Upper lobe of left lung (tissue), 6 donors: ENCODE results near the gene HECA. TPM values are rescaled to one million over a fixed set of nuclear protein-coding genes. Genes with fewer than 3 reads are reported as not detected.
"Not testable (repeated sequence)": the region's sequence is repeated elsewhere in the genome, so short reads cannot be mapped to it uniquely, and the experiment has no call there.

Experiments
- ATAC-seq, 2 donors: fragments of 200-7000 bp; cut with Tn5 transposase; one replicate each; pipeline ENCODE4 v1.9.1; 2022; ENCODE audit warnings: mild to moderate bottlenecking in 2 of 2, moderate library complexity in 2 of 2; ENCODE audit not compliant: low FRiP score in 2 of 2
- DNase-seq, 2 donors: peaks; one replicate each; pipeline ENCODE4 v3.0.0-alpha.2; 2019 to 2020
- H3K27ac ChIP-seq, 4 donors: fragments of 200-600 bp; sonication (generic); one replicate each; pipeline ENCODE4 v1.5.1; 2016 to 2019
- H3K27me3 ChIP-seq, 4 donors: fragments of 200-600 bp; sonication (generic); one replicate each; pipeline ENCODE4 v1.5.1; 2017 to 2019
- H3K36me3 ChIP-seq, 4 donors: fragments of 200-600 bp; sonication (generic); one replicate each; pipeline ENCODE4 v1.5.1; 2016 to 2019
- H3K4me1 ChIP-seq, 4 donors: fragments of 200-600 bp; sonication (generic); one replicate each; pipeline ENCODE4 v1.5.1; 2018 to 2019
- H3K4me3 ChIP-seq, 4 donors: fragments of 200-600 bp; sonication (generic); one replicate each; pipeline ENCODE4 v1.5.1; 2017 to 2019; ENCODE audit warnings: mild to moderate bottlenecking in 2 of 4, moderate library complexity in 1 of 4
- H3K9me3 ChIP-seq, 4 donors: fragments of 200-600 bp; sonication (generic); one replicate each; pipeline ENCODE4 v1.5.1; 2018 to 2019
- EP300 ChIP-seq, 4 donors: sonication (generic); formaldehyde crosslinking; IDR thresholded peaks; one replicate each; pipeline ENCODE4 v1.5.1; 2017; ENCODE audit warnings: antibody characterized with exemption in 4 of 4, control low read depth in 2 of 4
- POLR2A ChIP-seq, 4 donors: fragments of 450-650 bp; IDR thresholded peaks; one replicate each; pipeline ENCODE4 v1.5.1; 2016 to 2017; ENCODE audit warnings: antibody characterized with exemption in 4 of 4, mild to moderate bottlenecking in 2 of 4
- POLR2AphosphoS5 ChIP-seq, 2 donors: sonication (generic); formaldehyde crosslinking; IDR thresholded peaks; one replicate each; pipeline ENCODE4 v1.5.1; 2017; ENCODE audit warnings: antibody characterized with exemption in 2 of 2
- WGBS, 2 donors: methylation state at CpG; one replicate each; pipeline ENCODE4 v1.1.5; 2017 to 2018; 5-methylcytosine and 5-hydroxymethylcytosine counted together
- total RNA-seq, 6 donors: library from RNA; depleted of rRNA in 4 of 6; stranded (reverse); fragments of >200 nt in 4 of 6; gene quantifications; one replicate each; pipeline versions ENCODE4 v1.1.0 to v1.2.1, GENCODE V29; 2016 to 2021
- TF ChIP-seq, protein P1 (sequence below), 6 experiments: fragments of 450-650 bp in 4 of 6; fragments of 200-600 bp in 2 of 6; sonication (generic) in 2 of 6; IDR thresholded peaks; one replicate each; pipeline ENCODE4 v1.5.1; 2016 to 2019; ENCODE audit warnings: antibody characterized with exemption in 6 of 6
- donor health status: DM: no; HTN: no; CAD: no; lungs with moderate emphysema.
- donor health status: DM: no; HTN: yes; CAD: no; lungs with severe emphysema.

HECA gene
- total RNA-seq, 6 donors from 2014 or later: 34.4 to 57.6 (median 41.2) TPM

DNA sequence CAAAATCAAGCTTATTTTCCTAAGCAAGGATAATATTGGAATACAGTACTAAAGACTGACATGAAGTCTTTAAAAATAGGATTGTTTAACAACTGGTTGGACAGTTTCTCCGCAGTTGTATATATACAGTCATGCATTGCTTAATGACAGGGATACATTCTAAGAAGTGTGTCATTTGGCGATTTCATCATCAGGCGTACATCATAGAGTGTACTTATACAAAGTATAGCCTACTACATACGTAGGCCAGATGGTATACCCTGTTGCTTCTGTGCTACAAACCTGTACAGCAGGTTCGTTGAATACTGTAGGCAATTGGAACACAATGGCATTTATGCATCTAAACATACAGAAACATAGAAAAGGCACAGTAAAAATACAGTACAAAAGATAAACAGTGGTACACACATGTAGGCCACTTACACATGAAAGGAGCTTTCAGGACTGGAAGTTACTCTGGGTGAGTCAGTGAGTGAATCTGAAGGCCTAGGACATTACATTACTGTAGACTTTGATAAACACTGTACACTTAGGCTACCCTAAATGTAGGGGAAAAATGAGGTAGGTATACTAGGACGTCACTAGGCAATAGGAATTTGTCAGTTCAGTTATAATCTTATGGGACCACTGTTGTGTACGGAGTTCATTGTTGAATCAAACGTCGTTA is 20.1 kb downstream of the HECA start:
- no peak overlapping the region for H3K27ac ChIP-seq
- no peak for DNase-seq
- no peak for TF ChIP-seq POLR2A (IDR thresholded peaks at IDR 0.05)
- TF ChIP-seq, protein P1, sequence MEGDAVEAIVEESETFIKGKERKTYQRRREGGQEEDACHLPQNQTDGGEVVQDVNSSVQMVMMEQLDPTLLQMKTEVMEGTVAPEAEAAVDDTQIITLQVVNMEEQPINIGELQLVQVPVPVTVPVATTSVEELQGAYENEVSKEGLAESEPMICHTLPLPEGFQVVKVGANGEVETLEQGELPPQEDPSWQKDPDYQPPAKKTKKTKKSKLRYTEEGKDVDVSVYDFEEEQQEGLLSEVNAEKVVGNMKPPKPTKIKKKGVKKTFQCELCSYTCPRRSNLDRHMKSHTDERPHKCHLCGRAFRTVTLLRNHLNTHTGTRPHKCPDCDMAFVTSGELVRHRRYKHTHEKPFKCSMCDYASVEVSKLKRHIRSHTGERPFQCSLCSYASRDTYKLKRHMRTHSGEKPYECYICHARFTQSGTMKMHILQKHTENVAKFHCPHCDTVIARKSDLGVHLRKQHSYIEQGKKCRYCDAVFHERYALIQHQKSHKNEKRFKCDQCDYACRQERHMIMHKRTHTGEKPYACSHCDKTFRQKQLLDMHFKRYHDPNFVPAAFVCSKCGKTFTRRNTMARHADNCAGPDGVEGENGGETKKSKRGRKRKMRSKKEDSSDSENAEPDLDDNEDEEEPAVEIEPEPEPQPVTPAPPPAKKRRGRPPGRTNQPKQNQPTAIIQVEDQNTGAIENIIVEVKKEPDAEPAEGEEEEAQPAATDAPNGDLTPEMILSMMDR (IDR thresholded peaks at IDR 0.05): no peak
- ATAC-seq: no peak
- peaks cover 0 to 3% (median 0%) of the 10 kb centered on the region in 4 donors for H3K36me3 ChIP-seq
- WGBS, 2 donors: 91 to 95% methylated on average over 9 of the region's 9 CpGs
- no peak overlapping the region for H3K4me3 ChIP-seq
- H3K9me3 ChIP-seq: no peaks in the 10 kb centered on the region
- peaks cover 11 to 26% (median 14%) of the 10 kb centered on the region in 4 donors for H3K4me1 ChIP-seq
- H3K27me3 ChIP-seq: no peaks in the 10 kb centered on the region

DNA sequence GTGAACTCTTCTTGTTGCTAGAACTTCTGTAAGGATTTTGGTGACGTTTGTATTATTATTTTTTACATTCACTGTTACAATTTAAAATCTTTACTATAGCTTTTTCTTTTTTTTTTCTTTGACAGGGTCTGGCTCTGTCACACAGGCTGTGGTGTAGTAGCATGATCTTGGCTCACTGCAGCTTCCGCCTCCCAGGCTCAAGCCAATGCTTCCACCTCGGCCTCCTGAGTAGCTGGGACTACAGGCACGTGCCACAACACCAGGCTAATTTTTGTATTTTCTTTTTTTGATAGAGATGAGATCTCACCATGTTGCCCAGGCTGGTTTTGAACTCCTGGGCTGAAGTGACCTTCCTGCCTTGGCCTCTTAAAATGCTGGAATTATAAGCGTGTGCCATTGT is 21.2 kb downstream of the HECA start:
- Histone ChIP-seq H3K4me1 (peaks cover 14 to 33% (median 24%) of the 10 kb centered on the region in 4 donors), H3K27me3 (no peaks in the 10 kb centered on the region), H3K9me3 (no peaks in the 10 kb centered on the region), H3K27ac (no peak overlapping the region), H3K4me3 (no peak overlapping the region), H3K36me3 (peaks cover 0 to 3% (median 0%) of the 10 kb centered on the region in 4 donors)
- 86 to 91% methylated on average over 5 of the region's 5 CpGs for WGBS, 2 donors
- DNase-seq (no peak), ATAC-seq (no peak)
- TF ChIP-seq EP300 (IDR thresholded peaks at IDR 0.05): no peak
- TF ChIP-seq, protein P1 (IDR thresholded peaks at IDR 0.05): no peak
- TF ChIP-seq POLR2AphosphoS5 (IDR thresholded peaks at IDR 0.05): no peak
- TF ChIP-seq POLR2A (IDR thresholded peaks at IDR 0.05): no peak

DNA sequence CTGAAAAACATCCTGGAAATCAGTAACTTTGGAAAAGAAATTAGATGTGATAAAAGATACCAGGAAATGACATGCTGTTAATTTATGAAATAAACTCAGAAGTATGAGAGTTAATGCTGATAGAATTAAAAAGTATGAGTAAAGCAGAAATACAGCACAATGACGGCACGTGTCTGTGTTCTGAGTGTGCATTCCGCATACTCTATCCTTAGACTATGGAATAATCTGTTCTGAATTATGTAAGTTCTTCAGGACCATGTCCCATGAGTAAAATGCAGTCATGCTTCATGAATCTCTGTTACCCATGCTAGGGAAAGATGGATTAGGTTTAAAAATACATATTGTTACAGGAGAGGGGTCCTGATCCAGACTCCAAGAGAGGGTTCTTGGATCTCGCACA is 21.7 kb downstream of the HECA start:
- 91 to 96% methylated on average over 4 of the region's 4 CpGs for WGBS, 2 donors
- Histone ChIP-seq H3K36me3 (peaks cover 0 to 3% (median 0%) of the 10 kb centered on the region in 4 donors), H3K4me1 (peaks cover 14 to 33% (median 26%) of the 10 kb centered on the region in 4 donors), H3K4me3 (no peak overlapping the region), H3K27me3 (no peaks in the 10 kb centered on the region), H3K27ac (no peak overlapping the region), H3K9me3 (no peaks in the 10 kb centered on the region)
- TF ChIP-seq POLR2A (IDR thresholded peaks at IDR 0.05) (no peak), EP300 (IDR thresholded peaks at IDR 0.05) (no peak), POLR2AphosphoS5 (IDR thresholded peaks at IDR 0.05) (no peak)
- DNase-seq (no peak), ATAC-seq (no peak)

DNA sequence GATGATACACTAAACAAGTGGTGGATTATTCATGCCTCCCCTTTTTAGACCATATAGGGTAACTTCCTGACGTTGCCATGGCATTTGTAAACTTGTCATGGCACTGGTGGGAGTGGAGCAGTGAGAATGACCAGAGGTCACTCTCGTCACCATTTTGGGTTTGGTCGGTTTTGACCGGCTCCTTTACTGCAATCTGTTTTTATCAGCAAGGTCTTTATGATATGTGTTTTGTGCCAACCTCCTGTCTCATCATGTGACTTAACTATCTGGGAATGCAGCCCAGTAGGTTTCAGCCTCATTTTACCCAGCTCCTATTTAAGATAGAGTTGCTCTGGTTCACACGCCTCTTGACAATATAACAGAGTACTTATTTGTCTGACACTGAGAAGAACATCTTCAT is 22.2 kb downstream of the HECA start:
- H3K4me3 ChIP-seq, H3K9me3 ChIP-seq, H3K27me3 ChIP-seq, ATAC-seq, H3K36me3 ChIP-seq, DNase-seq, H3K27ac ChIP-seq: not testable (repeated sequence)
- H3K4me1 ChIP-seq: peaks cover 19 to 37% (median 28%) of the 10 kb centered on the region in 4 donors
- WGBS, 2 donors: 85 to 98% methylated on average over 5 of the region's 5 CpGs

DNA sequence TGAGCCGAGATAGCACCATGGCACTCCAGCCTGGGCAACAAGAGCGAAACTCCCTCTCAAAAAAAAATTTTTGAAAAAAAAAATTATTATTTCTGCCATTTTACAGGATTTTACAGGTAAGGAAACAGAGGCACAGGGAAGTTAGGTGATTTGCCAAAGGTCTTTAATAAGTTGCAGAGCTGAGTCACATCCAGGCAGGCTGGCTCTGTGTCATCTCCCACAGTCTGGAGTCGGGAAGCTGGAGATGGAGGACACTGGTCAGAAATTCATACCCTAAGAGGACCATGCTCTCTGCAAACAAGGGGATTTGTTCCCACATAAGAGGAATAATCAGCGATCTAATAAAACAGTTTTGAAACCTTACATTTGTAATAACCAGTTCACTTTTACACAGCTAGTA is 24.1 kb downstream of the HECA start:
- ATAC-seq (no peak), DNase-seq (no peak)
- TF ChIP-seq POLR2A (IDR thresholded peaks at IDR 0.05) (no peak), POLR2AphosphoS5 (IDR thresholded peaks at IDR 0.05) (no peak), EP300 (IDR thresholded peaks at IDR 0.05) (no peak)
- TF ChIP-seq, protein P1 (IDR thresholded peaks at IDR 0.05): no peak
- no peak overlapping the region for H3K27ac ChIP-seq
- H3K9me3 ChIP-seq: no peaks in the 10 kb centered on the region
- no peak overlapping the region for H3K4me3 ChIP-seq
- no peaks in the 10 kb centered on the region for H3K27me3 ChIP-seq
- 96% methylated on average over 4 of the region's 4 CpGs for WGBS, 2 donors
- H3K36me3 ChIP-seq: peaks cover 0 to 3% (median 0%) of the 10 kb centered on the region in 4 donors
- peaks cover 25 to 41% (median 30%) of the 10 kb centered on the region in 4 donors for H3K4me1 ChIP-seq

DNA sequence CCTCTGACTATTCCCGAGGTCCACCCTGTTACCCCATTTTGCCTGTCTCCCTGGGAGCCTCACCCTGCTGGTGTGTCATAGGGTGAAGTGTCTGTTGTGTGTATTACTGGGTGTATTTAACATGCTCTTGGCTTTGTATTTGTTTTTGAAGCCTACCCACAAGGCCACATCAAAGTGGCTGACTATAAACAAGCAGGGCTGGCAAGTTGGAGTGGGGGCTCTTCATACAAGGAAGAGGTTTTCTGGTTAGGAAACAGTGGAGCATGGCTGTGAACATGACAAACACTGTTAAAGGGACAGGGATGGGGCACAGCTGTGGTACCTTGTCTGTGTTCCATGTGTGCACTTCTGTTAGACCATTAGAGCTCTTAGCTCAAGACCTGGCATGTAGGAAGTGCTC is 26.3 kb downstream of the HECA start:
- TF ChIP-seq POLR2AphosphoS5 (IDR thresholded peaks at IDR 0.05): peak; percentile 19 to 50
- TF ChIP-seq, protein P1 (IDR thresholded peaks at IDR 0.05): no peak
- WGBS, 2 donors: 11 to 40% methylated on average over 1 of the region's 1 CpG
- peaks cover 28 to 52% (median 37%) of the 10 kb centered on the region in 4 donors for H3K4me1 ChIP-seq
- no peaks in the 10 kb centered on the region for H3K27me3 ChIP-seq
- no peak overlapping the region for H3K4me3 ChIP-seq
- ATAC-seq (peak; percentile 56 to 72), DNase-seq (peak in 1 of 2 donors; percentile 36)
- H3K9me3 ChIP-seq: no peaks in the 10 kb centered on the region
- peaks cover 0 to 4% (median under 1%) of the 10 kb centered on the region in 4 donors for H3K36me3 ChIP-seq
- peak overlapping the region in 3 of 4 donors; percentile 14 to 33 (median 24) for H3K27ac ChIP-seq
